Mucosa of rectum (tissue), 2 donors: ENCODE measurements around the gene COL4A2.

ENCODE experiments used
- H3K27ac ChIP-seq, 2 donors: one replicate each; pipeline ENCODE4 v1.7.0; 2013; ENCODE audit warnings: inconsistent platforms in 2 of 2, low read depth in 2 of 2, low read length in 2 of 2
- H3K27me3 ChIP-seq, 2 donors: one replicate each; pipeline ENCODE4 v1.7.0; 2013; ENCODE audit warnings: low read length in 2 of 2; ENCODE audit not compliant: control insufficient read depth in 2 of 2, insufficient read depth in 2 of 2
- H3K36me3 ChIP-seq, 2 donors: one replicate each; pipeline ENCODE4 v1.7.0; 2013; ENCODE audit warnings: low read length in 2 of 2; ENCODE audit not compliant: control insufficient read depth in 2 of 2, insufficient read depth in 2 of 2
- H3K4me1 ChIP-seq, 2 donors: one replicate each; pipeline ENCODE4 v1.7.0; 2013; ENCODE audit warnings: low read length in 2 of 2, mild to moderate bottlenecking in 1 of 2; ENCODE audit not compliant: control insufficient read depth in 2 of 2, insufficient read depth in 2 of 2
- H3K4me3 ChIP-seq, 2 donors: one replicate each; pipeline ENCODE4 v1.7.0; 2013; ENCODE audit warnings: low read length in 2 of 2
- H3K9ac ChIP-seq, 2 donors: one replicate each; pipeline ENCODE4 v1.7.0; 2013; ENCODE audit warnings: low read length in 2 of 2, low read depth in 1 of 2, mild to moderate bottlenecking in 1 of 2
- H3K9me3 ChIP-seq, 2 donors: one replicate each; pipeline ENCODE4 v1.7.0; 2013; ENCODE audit warnings: low read length in 2 of 2; ENCODE audit not compliant: control insufficient read depth in 2 of 2
- donor health status: healthy.
- donor health status: Normal muscosa, but diverticular disease.

Gene COL4A2

GRCh38 chr13:110518226-110518525 is 211.1 kb downstream of the COL4A2 start:
- H3K27me3 ChIP-seq = no peaks in the 10 kb centered on the region
- peaks cover 29 to 46% of the 10 kb centered on the region in 2 donors for H3K4me1 ChIP-seq
- H3K36me3 ChIP-seq = peaks cover 4 to 12% of the 10 kb centered on the region in 2 donors
- H3K4me3 ChIP-seq = peak overlapping the region in 1 of 2 donors; percentile 8
- H3K9ac ChIP-seq = no peak overlapping the region
- H3K27ac ChIP-seq = peak overlapping the region; percentile 56 to 74
- no peaks in the 10 kb centered on the region for H3K9me3 ChIP-seq

- H3K4me1 ChIP-seq = peaks cover 30 to 46% of the 10 kb centered on the region in 2 donors
- peak overlapping the region; percentile 56 to 74 for H3K27ac ChIP-seq
- no peaks in the 10 kb centered on the region for H3K9me3 ChIP-seq
Measured at GRCh38 chr13:110518571-110518970, 211.5 kb downstream of the COL4A2 start.

GRCh38 chr13:110519046-110519445 is 212.0 kb downstream of the COL4A2 start:
- no peak overlapping the region for H3K9ac ChIP-seq
- no peak overlapping the region for H3K4me3 ChIP-seq
- H3K4me1 ChIP-seq = peaks cover 35 to 50% of the 10 kb centered on the region in 2 donors
- peak overlapping the region in 1 of 2 donors; percentile 74 for H3K27ac ChIP-seq
- peaks cover 9 to 17% of the 10 kb centered on the region in 2 donors for H3K36me3 ChIP-seq
- H3K27me3 ChIP-seq = no peaks in the 10 kb centered on the region
- H3K9me3 ChIP-seq = no peaks in the 10 kb centered on the region

More at GRCh38 chr13:110518571-110518970, 211.5 kb downstream of the COL4A2 start:
- no peak overlapping the region for H3K9ac ChIP-seq
- H3K36me3 ChIP-seq = peaks cover 8 to 16% of the 10 kb centered on the region in 2 donors
- no peaks in the 10 kb centered on the region for H3K27me3 ChIP-seq
- H3K4me3 ChIP-seq = peak overlapping the region in 1 of 2 donors; percentile 8

GRCh38 chr13:110519506-110519905 is 212.4 kb downstream of the COL4A2 start:
- Histone ChIP-seq H3K27ac (peak overlapping the region; percentile 69 to 73), H3K4me3 (no peak overlapping the region), H3K4me1 (peaks cover 39 to 54% of the 10 kb centered on the region in 2 donors), H3K9me3 (no peaks in the 10 kb centered on the region), H3K9ac (no peak overlapping the region), H3K36me3 (peaks cover 9 to 15% of the 10 kb centered on the region in 2 donors), H3K27me3 (no peaks in the 10 kb centered on the region)

- H3K9me3 ChIP-seq = no peaks in the 10 kb centered on the region
- H3K4me1 ChIP-seq = peaks cover 50 to 65% of the 10 kb centered on the region in 2 donors
- peak overlapping the region; percentile 69 to 73 for H3K27ac ChIP-seq
- H3K4me3 ChIP-seq = peak overlapping the region; percentile 13 to 48
- H3K27me3 ChIP-seq = no peaks in the 10 kb centered on the region
- H3K36me3 ChIP-seq = peaks cover 9 to 15% of the 10 kb centered on the region in 2 donors
- peak overlapping the region in 1 of 2 donors; percentile 29 for H3K9ac ChIP-seq
Measured at GRCh38 chr13:110520431-110521295, 213.6 kb downstream of the COL4A2 start.

- H3K9me3 ChIP-seq = no peaks in the 10 kb centered on the region
- no peak overlapping the region for H3K4me3 ChIP-seq
- H3K9ac ChIP-seq = peak overlapping the region in 1 of 2 donors; percentile 29
- no peaks in the 10 kb centered on the region for H3K27me3 ChIP-seq
- H3K36me3 ChIP-seq = peaks cover 9 to 15% of the 10 kb centered on the region in 2 donors
- peak overlapping the region; percentile 69 to 73 for H3K27ac ChIP-seq
- peaks cover 56 to 71% of the 10 kb centered on the region in 2 donors for H3K4me1 ChIP-seq
Measured at GRCh38 chr13:110521296-110521680, 214.2 kb downstream of the COL4A2 start.

GRCh38 chr13:110521946-110522345 is 214.9 kb downstream of the COL4A2 start:
- H3K9ac ChIP-seq = no peak overlapping the region
- no peaks in the 10 kb centered on the region for H3K27me3 ChIP-seq
- H3K36me3 ChIP-seq = peaks cover 9 to 15% of the 10 kb centered on the region in 2 donors
- H3K4me1 ChIP-seq = peaks cover 63 to 78% of the 10 kb centered on the region in 2 donors
- no peak overlapping the region for H3K4me3 ChIP-seq
- H3K9me3 ChIP-seq = no peaks in the 10 kb centered on the region
- peak overlapping the region in 1 of 2 donors; percentile 23 for H3K27ac ChIP-seq

GRCh38 chr13:110522721-110523120 is 215.6 kb downstream of the COL4A2 start:
- H3K36me3 ChIP-seq = peaks cover 9 to 15% of the 10 kb centered on the region in 2 donors
- H3K4me3 ChIP-seq = no peak overlapping the region
- no peak overlapping the region for H3K9ac ChIP-seq
- peaks cover 71 to 79% of the 10 kb centered on the region in 2 donors for H3K4me1 ChIP-seq
- no peaks in the 10 kb centered on the region for H3K9me3 ChIP-seq
- H3K27me3 ChIP-seq = no peaks in the 10 kb centered on the region
- H3K27ac ChIP-seq = no peak overlapping the region

GRCh38 chr13:110523180-110523579 is 216.1 kb downstream of the COL4A2 start:
- Histone ChIP-seq H3K4me3 (no peak overlapping the region), H3K27ac (no peak overlapping the region), H3K4me1 (peaks cover 66 to 75% of the 10 kb centered on the region in 2 donors), H3K36me3 (peaks cover 9 to 15% of the 10 kb centered on the region in 2 donors), H3K9ac (no peak overlapping the region), H3K27me3 (no peaks in the 10 kb centered on the region), H3K9me3 (no peaks in the 10 kb centered on the region)

- Histone ChIP-seq H3K9me3 (no peaks in the 10 kb centered on the region), H3K27me3 (no peaks in the 10 kb centered on the region), H3K9ac (peak overlapping the region; percentile 20 to 68), H3K4me3 (peak overlapping the region; percentile 6 to 14), H3K4me1 (peaks cover 58 to 67% of the 10 kb centered on the region in 2 donors), H3K27ac (peak overlapping the region; percentile 80 to 92), H3K36me3 (peaks cover 9 to 15% of the 10 kb centered on the region in 2 donors)
Measured at GRCh38 chr13:110523838-110524540, 216.9 kb downstream of the COL4A2 start.
